ENCODE results near the gene LAIR2.
"Not testable (repeated sequence)": the region's sequence is repeated elsewhere in the genome, so short reads cannot be mapped to it uniquely, and the experiment has no call there.

LAIR2 gene

GRCh38 chr19:54465426-54466109 lies 37.1 kb upstream of the LAIR2 start:
- no peak for DNase-seq (ENCODE audit: insufficient read length, low spot score)
- no peak for FAIRE-seq
- TF ChIP-seq CTCF (IDR thresholded peaks at IDR 0.05; ENCODE audit: insufficient read depth, missing control alignments), result no peak

- not testable (repeated sequence) for DNase-seq (ENCODE audit: insufficient read length, low spot score); FAIRE-seq
Measured at GRCh38 chr19:54466110-54466480, 36.5 kb upstream of the LAIR2 start.

GRCh38 chr19:54469496-54469934 lies 33.1 kb upstream of the LAIR2 start:
- no peak for TF ChIP-seq CTCF (IDR thresholded peaks at IDR 0.05; ENCODE audit: insufficient read depth, missing control alignments)
- DNase-seq (ENCODE audit: insufficient read length, low spot score) (no peak), FAIRE-seq (no peak)

GRCh38 chr19:54470276-54470887 lies 32.2 kb upstream of the LAIR2 start:
- no peak for DNase-seq (ENCODE audit: insufficient read length, low spot score)
- no peak for TF ChIP-seq CTCF (IDR thresholded peaks at IDR 0.05; ENCODE audit: insufficient read depth, missing control alignments)
- FAIRE-seq, result no peak

GRCh38 chr19:54470991-54471782 lies 31.4 kb upstream of the LAIR2 start:
- FAIRE-seq (no peak), DNase-seq (ENCODE audit: insufficient read length, low spot score) (no peak)
- no peak for TF ChIP-seq CTCF (IDR thresholded peaks at IDR 0.05; ENCODE audit: insufficient read depth, missing control alignments)

GRCh38 chr19:54473071-54473891 lies 29.4 kb upstream of the LAIR2 start, which contains the start of gene CDC42EP5:
Gene CDC42EP5, minus strand, starts transcription at chr19:54473296. Its CDS starts 7,749 bp downstream, at chr19:54465547.
- no peak for FAIRE-seq
- no peak for DNase-seq (ENCODE audit: insufficient read length, low spot score)
- TF ChIP-seq CTCF (IDR thresholded peaks at IDR 0.05; ENCODE audit: insufficient read depth, missing control alignments), result no peak

- FAIRE-seq, result no peak
- DNase-seq (ENCODE audit: insufficient read length, low spot score), result no peak
Measured at GRCh38 chr19:54473892-54474372, 28.7 kb upstream of the LAIR2 start.

More at GRCh38 chr19:54473892-54474372, 28.7 kb upstream of the LAIR2 start:
- no peak for TF ChIP-seq CTCF (IDR thresholded peaks at IDR 0.05; ENCODE audit: insufficient read depth, missing control alignments)
